Stimulated activated CD8-positive, alpha-beta memory T cell treated with anti-CD3 and anti-CD28 coated beads, Interleukin-4, amount 100 ng/mL, for 1 hour (primary cell): ENCODE data around the gene COL21A1.
"Not testable (repeated sequence)": the region's sequence is repeated elsewhere in the genome, so short reads cannot be mapped to it uniquely, and the experiment has no call there.

Source experiments
- DNase-seq, 2 donors: peaks; one replicate each; pipeline ENCODE4 v3.0.0-alpha.2; 2020; ENCODE audit warnings: low read depth in 2 of 2, low spot score in 1 of 2

The COL21A1 gene

DNA sequence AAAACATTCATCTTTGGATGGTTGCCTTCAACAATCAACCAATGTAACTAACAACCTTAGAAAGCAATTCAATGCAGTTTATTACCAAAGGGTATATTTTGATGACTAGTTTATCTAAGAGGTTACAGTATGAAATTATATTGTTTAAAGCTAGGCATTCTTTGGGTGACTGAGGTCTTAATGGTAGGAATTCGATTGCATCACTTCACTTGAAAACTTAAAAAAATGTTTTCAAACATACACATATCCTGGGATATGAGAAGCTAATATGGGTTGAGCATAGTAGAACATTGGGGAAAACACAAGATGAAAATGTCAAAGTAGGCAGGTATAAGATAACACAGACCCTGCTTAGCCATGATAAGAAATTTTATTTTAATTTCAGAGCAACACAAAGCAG lies 227.4 kb downstream of the COL21A1 start:
- no peak for DNase-seq

DNA sequence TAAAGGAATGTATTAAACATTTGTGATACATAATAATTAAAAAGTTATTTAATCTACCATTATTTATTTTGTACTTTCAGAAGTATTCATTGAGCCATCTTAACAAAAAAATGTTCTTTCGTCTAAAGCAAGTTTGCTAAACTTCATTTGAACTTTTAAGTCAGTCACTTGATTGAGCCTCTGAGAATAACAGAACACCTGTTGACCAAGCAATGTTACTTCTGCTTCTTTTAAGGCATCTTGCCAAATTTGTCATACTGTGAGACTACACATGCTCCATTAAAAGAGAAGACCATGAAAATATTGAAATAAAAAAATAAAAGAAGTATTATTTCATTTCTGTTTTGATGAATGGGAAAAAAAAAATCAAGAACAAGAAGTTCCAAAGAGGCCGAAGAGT lies 230.2 kb downstream of the COL21A1 start:
- DNase-seq: no peak

DNA sequence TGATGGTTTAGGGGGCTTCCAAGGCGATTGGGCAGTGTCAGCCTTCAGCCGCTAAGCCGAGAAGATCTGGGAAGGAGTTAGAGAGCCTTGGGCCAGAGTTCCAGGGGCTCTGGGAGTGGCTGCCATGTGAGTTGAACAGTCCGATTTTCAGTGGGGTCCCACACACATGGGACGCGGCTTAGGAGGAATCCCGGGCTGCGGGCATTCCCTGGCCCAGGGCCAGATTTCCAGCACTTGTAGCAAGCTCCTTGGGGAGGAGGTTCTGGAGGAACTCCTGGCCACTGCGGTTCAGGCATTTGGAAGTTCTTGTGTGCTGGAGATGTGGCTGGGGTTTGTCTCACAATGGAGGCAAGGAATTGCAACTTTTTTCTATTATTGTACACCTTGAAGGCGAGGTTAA lies 233.3 kb downstream of the COL21A1 start:
- not testable (repeated sequence) for DNase-seq

DNA sequence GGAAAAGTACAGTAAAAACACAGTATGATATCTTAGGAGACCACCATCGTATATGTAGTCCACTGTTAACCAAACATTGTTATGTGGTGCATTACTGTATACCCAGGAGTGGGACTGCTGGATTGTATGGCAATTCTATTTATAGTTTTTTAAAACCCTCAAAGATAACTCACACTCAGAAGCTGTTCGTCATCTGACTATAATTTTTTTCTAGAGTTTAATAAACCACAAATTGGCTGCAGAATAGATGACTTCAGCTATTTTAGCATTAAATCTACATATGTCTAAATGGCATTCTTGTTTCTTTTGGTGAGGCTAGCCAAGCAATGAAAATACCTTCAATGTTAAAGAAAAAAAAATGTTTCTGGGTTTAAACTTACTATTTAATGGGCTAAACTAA lies 237.7 kb downstream of the COL21A1 start:
- DNase-seq: no peak
